Pancreas (tissue), 10 donors: ENCODE data around the gene TTPAL. TPM values are rescaled to one million over a fixed set of nuclear protein-coding genes. Genes with fewer than 3 reads are reported as not detected.

ENCODE experiments used
- ATAC-seq, 4 donors: fragments of 200-7000 bp; cut with Tn5 transposase; one replicate each; pipeline versions ENCODE4 v1.8.0 to v1.9.1; 2020; ENCODE audit warnings: mild to moderate bottlenecking in 4 of 4, moderate library complexity in 4 of 4
- DNase-seq, 6 donors: peaks; one replicate each; pipeline ENCODE4 v3.0.0-alpha.2; 2020
- FAIRE-seq: peaks from 2 replicates; lab custom pipeline; 2012; peaks lifted over from hg19 to GRCh38; lab: Jason Lieb, UNC
- H3K27ac ChIP-seq, 4 donors: fragments of 200-600 bp; sonication (generic); 1 replicate in 3 of 4; 2 replicates in 1 of 4; pipeline versions ENCODE4 v1.5.0 to v1.8.0; 2020
- H3K27me3 ChIP-seq, 4 donors: fragments of 200-600 bp; one replicate each; pipeline ENCODE4 v1.8.0; 2021
- H3K36me3 ChIP-seq, 3 donors: fragments of 200-600 bp; sonication (generic) in 1 of 3; one replicate each; pipeline versions ENCODE4 v1.5.0 to v1.8.0; 2020 to 2021
- H3K4me1 ChIP-seq, 3 donors: fragments of 200-600 bp; one replicate each; pipeline ENCODE4 v1.8.0; 2021
- H3K4me3 ChIP-seq, 4 donors: fragments of 200-600 bp; sonication (generic) in 2 of 4; one replicate each; pipeline versions ENCODE4 v1.5.0 to v1.8.0; 2020 to 2021
- H3K9me3 ChIP-seq, 4 donors: fragments of 200-600 bp; one replicate each; pipeline ENCODE4 v1.8.0; 2021
- WGBS, 2 donors: extraction: QIAGEN DNeasy Blood & Tissue Kit; methylation state at CpG; one replicate each; pipeline ENCODE4 v1.1.7; 2013; 5-methylcytosine and 5-hydroxymethylcytosine counted together
- intact Hi-C, 3 donors: fragments of 100-400 bp; cut with DNase I; formaldehyde crosslinking; loops; one replicate each; pipeline versions ENCODE4 v1.11.1 to v1.14.2; 2022
- polyA plus RNA-seq, 2 donors: library from polyadenylated mRNA; stranded (reverse); fragments of 200-250 nt; gene quantifications; one replicate each; pipeline ENCODE4 v1.2.3, GENCODE V29; 2013
- total RNA-seq, 6 donors: library from RNA; stranded (reverse); fragmentation: NEBNext Ultra II Directional in 4 of 6; extraction: Animal tissue kit (Norgen Biotek cat#: 25700) in 4 of 6; gene quantifications; one replicate each; pipeline versions ENCODE4 v1.2.1 to v1.2.4, GENCODE V29; 2021 to 2023
- TF ChIP-seq, protein P1 (sequence below), 4 donors: fragments of 200-600 bp; sonication (generic) in 3 of 4; IDR thresholded peaks; one replicate each; pipeline versions ENCODE4 v1.5.0 to v1.8.0; 2021; ENCODE audit warnings: antibody characterized with exemption in 4 of 4
- donor health status: healthy with polysubstance abuse.
- donor health status: DM: no; HTN: no; CAD: no; lungs with moderate emphysema.
- donor health status: DM: no; HTN: no; CAD: no.
- donor health status: control.
- donor health status: control.
- donor health status: Bipolar disorder and iron deficiency.
- donor health status: DM: yes; HTN: yes; CAD: no.
- donor health status: DM: no; HTN: no; CAD: no.
- donor health status: DM: no; HTN: no; CAD: no.
- donor health status: DM: yes; HTN: yes; CAD: no.

Gene TTPAL
- total and polyA plus RNA-seq, 8 donors = 3.1 to 8.2 (median 5.9) TPM

- ATAC-seq = peak; percentile 28 to 67 (median 54)
- Histone ChIP-seq H3K27ac (no peak overlapping the region), H3K4me3 (no peak overlapping the region), H3K27me3 (no peaks in the 10 kb centered on the region), H3K36me3 (no peaks in the 10 kb centered on the region), H3K9me3 (no peaks in the 10 kb centered on the region), H3K4me1 (no peaks in the 10 kb centered on the region)
- TF ChIP-seq, protein P1, sequence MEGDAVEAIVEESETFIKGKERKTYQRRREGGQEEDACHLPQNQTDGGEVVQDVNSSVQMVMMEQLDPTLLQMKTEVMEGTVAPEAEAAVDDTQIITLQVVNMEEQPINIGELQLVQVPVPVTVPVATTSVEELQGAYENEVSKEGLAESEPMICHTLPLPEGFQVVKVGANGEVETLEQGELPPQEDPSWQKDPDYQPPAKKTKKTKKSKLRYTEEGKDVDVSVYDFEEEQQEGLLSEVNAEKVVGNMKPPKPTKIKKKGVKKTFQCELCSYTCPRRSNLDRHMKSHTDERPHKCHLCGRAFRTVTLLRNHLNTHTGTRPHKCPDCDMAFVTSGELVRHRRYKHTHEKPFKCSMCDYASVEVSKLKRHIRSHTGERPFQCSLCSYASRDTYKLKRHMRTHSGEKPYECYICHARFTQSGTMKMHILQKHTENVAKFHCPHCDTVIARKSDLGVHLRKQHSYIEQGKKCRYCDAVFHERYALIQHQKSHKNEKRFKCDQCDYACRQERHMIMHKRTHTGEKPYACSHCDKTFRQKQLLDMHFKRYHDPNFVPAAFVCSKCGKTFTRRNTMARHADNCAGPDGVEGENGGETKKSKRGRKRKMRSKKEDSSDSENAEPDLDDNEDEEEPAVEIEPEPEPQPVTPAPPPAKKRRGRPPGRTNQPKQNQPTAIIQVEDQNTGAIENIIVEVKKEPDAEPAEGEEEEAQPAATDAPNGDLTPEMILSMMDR (IDR thresholded peaks at IDR 0.05) = no peak
- DNase-seq = no peak
- no peak for FAIRE-seq
- WGBS, 2 donors = 28 to 30% methylated on average over 12 of the region's 12 CpGs
- intact Hi-C loops = no loop called here
Measured at GRCh38 chr20:44442298-44443070, 33.2 kb upstream of the TTPAL start.

DNA sequence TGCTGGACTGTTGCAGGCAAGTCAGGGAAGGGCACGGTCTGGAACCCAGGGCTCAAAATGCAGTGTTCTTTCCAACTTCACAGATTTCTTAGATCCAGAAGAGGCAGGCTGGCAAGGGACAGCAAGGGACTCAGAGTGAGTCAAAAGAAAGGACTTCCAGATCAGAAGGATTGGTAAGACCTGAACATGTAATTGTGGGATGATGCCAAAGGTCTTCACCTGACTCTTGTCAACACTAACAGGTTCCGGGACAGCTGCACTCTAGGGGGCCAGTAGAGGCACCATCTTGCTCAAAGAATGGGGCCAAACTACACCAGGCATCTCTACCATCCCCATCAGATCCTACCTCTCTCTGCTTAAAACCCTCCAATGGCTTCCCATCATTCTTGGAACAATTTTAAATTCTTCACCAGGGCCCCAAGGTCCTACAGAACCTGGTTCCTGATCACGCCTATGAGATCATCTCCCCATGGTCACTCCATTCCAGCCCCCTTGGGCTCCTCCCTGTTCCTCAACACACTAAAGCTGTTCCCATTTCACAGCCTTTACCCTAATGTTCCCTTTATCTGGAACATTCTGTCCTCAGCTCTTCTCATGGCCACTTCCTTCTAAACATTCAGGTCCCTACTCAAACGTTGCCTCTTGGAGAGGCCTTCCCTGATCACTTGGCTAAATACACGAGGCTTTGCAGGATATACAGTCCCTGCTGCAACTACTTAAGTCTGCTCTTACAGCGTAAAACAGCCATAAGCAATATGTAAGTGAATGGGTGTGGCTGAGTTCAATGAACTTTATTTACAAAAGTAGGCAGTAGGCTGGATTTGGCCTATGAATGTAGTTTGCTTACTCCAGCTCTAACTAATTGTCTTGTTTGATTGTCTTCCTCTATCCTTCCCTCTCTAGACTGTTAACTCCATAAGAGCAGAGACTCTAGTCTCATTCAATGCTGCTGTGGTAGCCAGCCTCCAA lies 29.6 kb upstream of the TTPAL start:
- DNase-seq (no peak), FAIRE-seq (no peak), ATAC-seq (no peak)
- no peaks in the 10 kb centered on the region for H3K4me1 ChIP-seq
- WGBS, 2 donors = 73 to 81% methylated on average over 6 of the region's 6 CpGs
- H3K36me3 ChIP-seq = no peaks in the 10 kb centered on the region
- intact Hi-C loops = no loop called here
- H3K27ac ChIP-seq = no peak overlapping the region
- H3K4me3 ChIP-seq = no peak overlapping the region
- no peaks in the 10 kb centered on the region for H3K27me3 ChIP-seq
- no peaks in the 10 kb centered on the region for H3K9me3 ChIP-seq
- TF ChIP-seq, protein P1 (IDR thresholded peaks at IDR 0.05) = no peak

DNA sequence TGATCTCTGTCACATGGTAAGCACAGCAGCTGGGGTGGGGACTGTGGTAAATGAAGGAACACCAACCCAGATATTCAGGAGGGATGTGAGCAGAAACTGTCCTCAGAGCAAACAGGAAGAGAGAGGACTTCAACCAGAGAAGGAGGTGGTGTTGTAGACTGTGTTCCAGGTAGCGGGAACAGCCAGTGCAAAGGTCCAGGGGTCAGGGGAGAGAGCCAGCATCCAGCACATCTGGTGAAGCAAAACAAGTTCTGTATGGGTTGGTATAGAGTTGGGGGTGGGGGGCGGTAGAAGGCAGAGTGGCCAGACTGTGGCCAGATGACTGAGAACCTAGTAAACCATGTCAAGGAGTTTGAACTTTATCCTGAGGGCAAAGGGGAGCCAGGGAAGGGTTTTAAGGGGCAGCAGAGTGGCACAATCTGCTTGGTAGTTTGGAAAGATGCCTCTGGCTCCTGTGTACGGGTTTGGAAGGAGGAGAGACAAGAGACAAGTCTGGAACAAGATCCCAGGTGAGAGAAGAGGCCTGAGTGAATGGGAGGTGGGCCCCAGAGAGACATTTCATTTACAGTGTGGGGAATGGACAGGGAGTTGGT lies 27.8 kb upstream of the TTPAL start:
- Histone ChIP-seq H3K27me3 (no peaks in the 10 kb centered on the region), H3K27ac (no peak overlapping the region), H3K4me3 (no peak overlapping the region), H3K4me1 (no peaks in the 10 kb centered on the region), H3K9me3 (no peaks in the 10 kb centered on the region), H3K36me3 (no peaks in the 10 kb centered on the region)
- intact Hi-C loops = no loop called here
- FAIRE-seq (no peak), ATAC-seq (no peak), DNase-seq (no peak)
- 89 to 94% methylated on average over 3 of the region's 3 CpGs for WGBS, 2 donors
- TF ChIP-seq, protein P1 (IDR thresholded peaks at IDR 0.05) = no peak

- H3K4me1 ChIP-seq = no peaks in the 10 kb centered on the region
- FAIRE-seq (no peak), DNase-seq (no peak), ATAC-seq (no peak)
- TF ChIP-seq, protein P1 (IDR thresholded peaks at IDR 0.05) = no peak
- H3K36me3 ChIP-seq = no peaks in the 10 kb centered on the region
- WGBS, 2 donors = 66 to 75% methylated on average over 9 of the region's 9 CpGs
- intact Hi-C loops = no loop called here
- no peak overlapping the region for H3K27ac ChIP-seq
- no peaks in the 10 kb centered on the region for H3K9me3 ChIP-seq
- H3K27me3 ChIP-seq = no peaks in the 10 kb centered on the region
- H3K4me3 ChIP-seq = no peak overlapping the region
Measured at GRCh38 chr20:44448753-44449546, 26.7 kb upstream of the TTPAL start.
